ENCODE measurements around the gene LATS2. TPM values are rescaled to one million over a fixed set of nuclear protein-coding genes. Genes with fewer than 3 reads are reported as not detected.

Gene LATS2
- 10 to 100 TPM; 28.8 to 34.8 (median 29.0) TPM for total RNA-seq
- 6.2 TPM for total RNA-seq (2013)

DNA sequence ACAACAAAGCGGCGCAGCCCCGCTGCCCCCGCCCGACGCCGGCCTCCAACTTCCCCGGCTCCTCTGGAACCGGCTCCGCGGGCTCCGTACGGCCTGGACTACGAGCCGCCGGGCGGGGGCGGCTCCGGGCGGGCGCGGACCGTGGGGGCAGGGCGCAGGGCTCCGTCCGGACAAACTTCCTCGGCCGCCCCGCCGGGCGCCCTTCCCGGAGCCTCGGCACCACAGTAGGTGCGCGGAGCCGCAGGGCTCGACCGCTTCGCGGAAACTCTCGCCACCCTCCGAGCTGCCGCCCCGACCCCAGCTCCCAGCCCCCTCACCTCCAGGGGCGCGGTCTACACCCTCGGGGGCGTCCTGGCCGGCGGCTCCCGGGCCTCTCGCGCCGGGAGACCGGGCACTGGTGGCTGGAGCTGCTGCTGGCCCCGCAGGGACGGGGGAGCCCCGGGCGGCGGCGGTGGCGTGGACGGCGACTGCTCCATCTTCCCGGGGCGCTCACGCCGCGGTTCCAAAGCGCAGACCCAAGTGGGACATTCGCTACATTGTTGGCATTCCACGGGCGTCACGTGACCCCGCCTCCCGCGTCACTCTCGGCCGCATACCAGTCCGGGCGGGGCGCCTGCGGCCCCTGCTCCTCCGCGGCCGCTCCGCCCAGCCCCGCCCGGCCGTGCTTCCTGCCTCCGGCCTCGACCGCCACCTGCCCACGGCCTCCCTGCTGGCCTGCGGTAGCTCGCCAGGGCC, at the start of gene LATS2:
TSS of gene LATS2 (minus strand) at position 558 of the 735 bp plus-strand sequence. CDS start 15,560 bp downstream, outside the sequence.
- ATAC-seq (peak; percentile 87 to 94 (median 90)), DNase-seq (peak; percentile 74 to 89)
- Mint-ChIP-seq H3K4me3 (peak within 1 kb of the TSS; percentile 86), H3K9me3 (no peaks in the 10 kb centered on the region), H3K27me3 (ENCODE audit: low read depth in 2 of 2) (no peaks in the 10 kb centered on the region), H3K36me3 (no peaks in the 10 kb centered on the region), H3K4me1 (peaks cover 14 to 26% of the 10 kb centered on the region in 2 donors), H3K27ac (peak within 1 kb of the TSS; percentile 83 to 89)
- no peaks in the 10 kb centered on the region for H3K9me3 ChIP-seq (ENCODE audit: control insufficient read depth, insufficient read depth, low read length)
- H3K4me3 ChIP-seq (ENCODE audit: low read length): peak within 1 kb of the TSS; percentile 50
- H3K27ac ChIP-seq (ENCODE audit: low read length): peak within 1 kb of the TSS; percentile 75
- no peaks in the 10 kb centered on the region for H3K36me3 ChIP-seq (ENCODE audit: control insufficient read depth, insufficient read depth, low read length)
- TF ChIP-seq, protein P1, sequence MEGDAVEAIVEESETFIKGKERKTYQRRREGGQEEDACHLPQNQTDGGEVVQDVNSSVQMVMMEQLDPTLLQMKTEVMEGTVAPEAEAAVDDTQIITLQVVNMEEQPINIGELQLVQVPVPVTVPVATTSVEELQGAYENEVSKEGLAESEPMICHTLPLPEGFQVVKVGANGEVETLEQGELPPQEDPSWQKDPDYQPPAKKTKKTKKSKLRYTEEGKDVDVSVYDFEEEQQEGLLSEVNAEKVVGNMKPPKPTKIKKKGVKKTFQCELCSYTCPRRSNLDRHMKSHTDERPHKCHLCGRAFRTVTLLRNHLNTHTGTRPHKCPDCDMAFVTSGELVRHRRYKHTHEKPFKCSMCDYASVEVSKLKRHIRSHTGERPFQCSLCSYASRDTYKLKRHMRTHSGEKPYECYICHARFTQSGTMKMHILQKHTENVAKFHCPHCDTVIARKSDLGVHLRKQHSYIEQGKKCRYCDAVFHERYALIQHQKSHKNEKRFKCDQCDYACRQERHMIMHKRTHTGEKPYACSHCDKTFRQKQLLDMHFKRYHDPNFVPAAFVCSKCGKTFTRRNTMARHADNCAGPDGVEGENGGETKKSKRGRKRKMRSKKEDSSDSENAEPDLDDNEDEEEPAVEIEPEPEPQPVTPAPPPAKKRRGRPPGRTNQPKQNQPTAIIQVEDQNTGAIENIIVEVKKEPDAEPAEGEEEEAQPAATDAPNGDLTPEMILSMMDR (IDR thresholded peaks at IDR 0.05): no peak
- intact Hi-C loops (cut with micrococcal nuclease): loop anchor here (1.0 kb wide), 1 partner anchor 14 kb away; no protein-coding TSS in a partner anchor
- WGBS (ENCODE audit: insufficient coverage): under 1% methylated on average over 96 of the region's 96 CpGs
- H3K4me1 ChIP-seq (ENCODE audit: control insufficient read depth, insufficient read depth, low read length): peaks cover 19% of the 10 kb centered on the region
- H3K27me3 ChIP-seq (ENCODE audit: control insufficient read depth, insufficient read depth, low read length): no peaks in the 10 kb centered on the region

DNA sequence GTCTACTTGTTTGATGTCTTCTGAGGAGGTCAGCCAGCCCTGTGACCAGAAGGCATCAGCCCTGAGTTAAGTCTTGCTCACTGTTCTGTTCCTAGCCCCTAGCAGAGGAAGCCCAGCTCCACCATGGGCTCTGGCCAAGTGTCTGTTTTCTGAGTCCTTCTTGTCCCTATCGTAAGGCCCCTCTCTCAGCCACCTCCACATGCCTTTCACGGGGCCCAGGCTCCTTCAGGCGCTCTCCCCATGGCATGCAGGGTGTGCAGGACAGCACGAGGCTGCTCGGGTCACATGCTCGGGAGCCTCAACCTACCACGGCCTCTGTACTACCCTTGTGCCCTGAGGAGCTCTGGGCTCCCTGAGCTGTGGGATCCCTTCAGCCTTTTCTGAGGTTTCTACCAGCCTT, 47.8 kb upstream of the LATS2 start:
- TF ChIP-seq, protein P1 (IDR thresholded peaks at IDR 0.05): no peak
- intact Hi-C loops (cut with micrococcal nuclease): no loop called here
- Mint-ChIP-seq H3K27ac (no peak overlapping the region), H3K36me3 (no peaks in the 10 kb centered on the region), H3K27me3 (ENCODE audit: low read depth in 2 of 2) (no peaks in the 10 kb centered on the region), H3K4me1 (no peaks in the 10 kb centered on the region), H3K4me3 (no peak overlapping the region), H3K9me3 (no peaks in the 10 kb centered on the region)
- no peaks in the 10 kb centered on the region for H3K4me1 ChIP-seq (ENCODE audit: control insufficient read depth, insufficient read depth, low read length)
- ATAC-seq (no peak), DNase-seq (no peak)
- H3K9me3 ChIP-seq (ENCODE audit: control insufficient read depth, insufficient read depth, low read length): no peaks in the 10 kb centered on the region
- no peaks in the 10 kb centered on the region for H3K36me3 ChIP-seq (ENCODE audit: control insufficient read depth, insufficient read depth, low read length)
- WGBS (ENCODE audit: insufficient coverage): 88% methylated on average over 7 of the region's 7 CpGs
- H3K4me3 ChIP-seq (ENCODE audit: low read length): no peak overlapping the region
- H3K27ac ChIP-seq (ENCODE audit: low read length): no peak overlapping the region
- H3K27me3 ChIP-seq (ENCODE audit: control insufficient read depth, insufficient read depth, low read length): no peaks in the 10 kb centered on the region

DNA sequence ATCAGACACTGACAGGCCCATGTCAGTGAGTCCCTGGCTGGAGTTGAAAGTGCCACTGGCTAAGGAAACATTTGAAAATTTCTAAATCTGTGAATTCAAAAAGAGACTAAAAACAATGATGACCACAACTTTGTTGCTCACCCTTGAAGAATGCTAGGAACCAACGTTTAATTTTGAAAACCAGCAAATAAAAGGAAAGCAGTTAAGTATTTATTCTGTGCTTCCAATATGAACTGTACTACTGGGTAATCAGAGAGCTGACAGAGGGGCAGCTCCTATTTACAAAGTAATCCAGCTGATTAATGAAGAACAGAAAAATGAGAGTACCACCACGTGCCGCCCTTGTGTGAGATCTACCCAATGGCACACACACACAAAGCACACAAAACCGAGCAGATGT, 44.7 kb upstream of the LATS2 start:
- no peak overlapping the region for H3K27ac Mint-ChIP-seq
- H3K9me3 ChIP-seq (ENCODE audit: control insufficient read depth, insufficient read depth, low read length): no peaks in the 10 kb centered on the region
- ATAC-seq: no peak
- H3K27me3 Mint-ChIP-seq (ENCODE audit: low read depth in 2 of 2): no peaks in the 10 kb centered on the region
- H3K4me1 ChIP-seq (ENCODE audit: control insufficient read depth, insufficient read depth, low read length): no peaks in the 10 kb centered on the region
- intact Hi-C loops (cut with micrococcal nuclease): no loop called here
- H3K4me1 Mint-ChIP-seq: no peaks in the 10 kb centered on the region
- no peak for DNase-seq
- H3K9me3 Mint-ChIP-seq: no peaks in the 10 kb centered on the region
- no peaks in the 10 kb centered on the region for H3K27me3 ChIP-seq (ENCODE audit: control insufficient read depth, insufficient read depth, low read length)
- WGBS (ENCODE audit: insufficient coverage): 83% methylated on average over 4 of the region's 4 CpGs
- TF ChIP-seq, protein P1 (IDR thresholded peaks at IDR 0.05): no peak
- H3K27ac ChIP-seq (ENCODE audit: low read length): no peak overlapping the region
- H3K4me3 Mint-ChIP-seq: no peak overlapping the region
- no peaks in the 10 kb centered on the region for H3K36me3 Mint-ChIP-seq
- H3K36me3 ChIP-seq (ENCODE audit: control insufficient read depth, insufficient read depth, low read length): no peaks in the 10 kb centered on the region
- H3K4me3 ChIP-seq (ENCODE audit: low read length): no peak overlapping the region
